GM23338 (cell line): Measurements from ENCODE around the gene OMP. TPM values are rescaled to one million over a fixed set of nuclear protein-coding genes. Genes with fewer than 3 reads are reported as not detected.

Source experiments
- ATAC-seq: fragments of 200-7000 bp; cut with Tn5 transposase; 3 replicates; pipeline ENCODE4 v1.9.1; 2020
- DNase-seq: peaks from one replicate; pipeline ENCODE4 v3.0.0-alpha.2; 2015; ENCODE audit warnings: low spot score
- H2AFZ ChIP-seq: fragments of 200-600 bp; sonication (generic); 2 replicates; pipeline ENCODE4 v1.8.0; 2016; ENCODE audit warnings: antibody characterized with exemption, mild to moderate bottlenecking, moderate library complexity
- H3F3A ChIP-seq: fragments of 200-600 bp; sonication (generic); replicated peaks from 2 replicates; pipeline ENCODE4 v1.8.0; 2017; ENCODE audit warnings: antibody characterized with exemption, mixed run types, low read depth
- H3K27ac ChIP-seq: fragments of 200-600 bp; sonication (generic); 2 replicates; pipeline ENCODE4 v1.6.1; 2016; ENCODE audit warnings: low read depth
- H3K27me3 ChIP-seq: fragments of 200-600 bp; sonication (generic); 2 replicates; pipeline ENCODE4 v1.8.0; 2016; ENCODE audit warnings: mild to moderate bottlenecking, mixed run types, moderate library complexity; ENCODE audit not compliant: insufficient read depth
- H3K36me3 ChIP-seq: fragments of 200-600 bp; sonication (generic); 2 replicates; pipeline ENCODE4 v1.8.0; 2016; ENCODE audit warnings: mild to moderate bottlenecking; ENCODE audit not compliant: insufficient read depth
- H3K4me1 ChIP-seq: fragments of 200-600 bp; sonication (generic); 2 replicates; pipeline ENCODE4 v1.8.0; 2016; ENCODE audit warnings: mild to moderate bottlenecking, moderate library complexity; ENCODE audit not compliant: insufficient read depth
- H3K4me2 ChIP-seq: fragments of 200-600 bp; sonication (generic); 2 replicates; pipeline ENCODE4 v1.7.1; 2017; ENCODE audit warnings: mixed run types
- H3K4me3 ChIP-seq: fragments of 200-600 bp; sonication (generic); 2 replicates; pipeline ENCODE4 v1.6.1; 2016; ENCODE audit warnings: mixed run types
- H3K79me2 ChIP-seq: fragments of 200-600 bp; sonication (generic); replicated peaks from 2 replicates; pipeline ENCODE4 v1.8.0; 2017; ENCODE audit warnings: mild to moderate bottlenecking; ENCODE audit not compliant: insufficient read depth
- H3K9me2 ChIP-seq: fragments of 200-600 bp; sonication (generic); 2 replicates; pipeline ENCODE4 v1.8.0; 2017; ENCODE audit not compliant: insufficient read depth
- H4K20me1 ChIP-seq: fragments of 200-600 bp; sonication (generic); replicated peaks from 2 replicates; pipeline ENCODE4 v1.8.0; 2017; ENCODE audit warnings: mild to moderate bottlenecking; ENCODE audit not compliant: insufficient read depth
- H3K27ac Mint-ChIP-seq: 2 replicates; pipeline ENCODE4 v1.8.0; 2020; ENCODE audit warnings: inconsistent platforms, mild to moderate bottlenecking, moderate library complexity, mixed read lengths
- H3K27me3 Mint-ChIP-seq: 3 replicates; pipeline ENCODE4 v1.8.0; 2022; ENCODE audit warnings: low read depth, mild to moderate bottlenecking, moderate library complexity, mixed read lengths, inconsistent platforms; ENCODE audit not compliant: insufficient read depth, poor library complexity
- H3K36me3 Mint-ChIP-seq: 3 replicates; pipeline ENCODE4 v1.8.0; 2021; ENCODE audit warnings: low read depth, mild to moderate bottlenecking, inconsistent platforms, moderate library complexity, mixed read lengths
- H3K4me1 Mint-ChIP-seq: 3 replicates; pipeline ENCODE4 v1.8.0; 2020; ENCODE audit warnings: mild to moderate bottlenecking, inconsistent platforms, mixed read lengths
- H3K4me3 Mint-ChIP-seq: 3 replicates; pipeline ENCODE4 v1.8.0; 2021; ENCODE audit warnings: moderate library complexity, mild to moderate bottlenecking, inconsistent platforms, mixed read lengths
- H3K9me3 Mint-ChIP-seq: 3 replicates; pipeline ENCODE4 v1.8.0; 2020; ENCODE audit warnings: moderate library complexity, mild to moderate bottlenecking, inconsistent platforms, mixed read lengths
- CREB1 ChIP-seq: fragments of 250-450 bp; sonication (Bioruptor Pico); IDR thresholded peaks from 2 replicates; pipeline ENCODE4 v1.5.0; 2020; ENCODE audit warnings: low read depth, mild to moderate bottlenecking, moderate library complexity
- CTCF ChIP-seq, 2 experiments: fragments of 200-600 bp in 1 of 2; sonication (generic) in 1 of 2; conservative IDR thresholded peaks; 2 replicates each; pipeline versions ENCODE4 v1.5.1 to v1.6.1; 2016 to 2017; ENCODE audit warnings: antibody characterized with exemption in 2 of 2, low read depth in 2 of 2, mild to moderate bottlenecking in 2 of 2, moderate library complexity in 1 of 2
- ETS1 ChIP-seq: IDR thresholded peaks from 2 replicates; pipeline ENCODE4 v1.6.1; 2016; ENCODE audit warnings: antibody characterized with exemption
- REST ChIP-seq: IDR thresholded peaks from one replicate; pipeline ENCODE4 v1.6.1; 2018; ENCODE audit warnings: antibody characterized with exemption; ENCODE audit not compliant: unreplicated experiment
- ZNF462 ChIP-seq: fragments of 250-450 bp; sonication (Bioruptor Pico); IDR thresholded peaks from 2 replicates; pipeline ENCODE4 v1.5.0; 2020; ENCODE audit warnings: mild to moderate bottlenecking, moderate library complexity
- polyA plus RNA-seq: library from polyadenylated mRNA; unstranded; fragments of >200 nt; fragmentation: Nextera tagmentation; extraction: Ambion mirVana; gene quantifications from 2 replicates; pipeline ENCODE4 v1.2.1, GENCODE V29; 2016
- total RNA-seq: library from RNA; depleted of rRNA; stranded (reverse); fragments of >200 nt; shearing (Covaris generic); gene quantifications from 2 replicates; pipeline ENCODE4 v1.2.3, GENCODE V29; 2014

OMP gene
- total and polyA plus RNA-seq, 2 experiments from 2014 or later = 1.0 TPM; not detected in 1

GRCh38 chr11:77081381-77081851 is 21.2 kb upstream of the OMP start:
- H3K4me1 ChIP-seq = no peaks in the 10 kb centered on the region
- no peak overlapping the region; the same call in 1 of the 2 replicates for H3K27ac Mint-ChIP-seq
- peaks cover 10% of the 10 kb centered on the region for H3K27me3 Mint-ChIP-seq
- H4K20me1 ChIP-seq = no peaks in the 10 kb centered on the region
- H3F3A ChIP-seq = no peaks in the 10 kb centered on the region
- H3K4me2 ChIP-seq = no peak overlapping the region
- DNase-seq (no peak), ATAC-seq (no peak)
- no peak overlapping the region for H2AFZ ChIP-seq
- peaks cover 5% of the 10 kb centered on the region; the same call in 1 of the 2 replicates for H3K36me3 ChIP-seq
- no peak overlapping the region for H3K27ac ChIP-seq
- peaks cover 6% of the 10 kb centered on the region; the same call in 2 of the 3 replicates for H3K4me1 Mint-ChIP-seq
- no peaks in the 10 kb centered on the region; the same call in 2 of the 3 replicates for H3K9me3 Mint-ChIP-seq
- peaks cover 16% of the 10 kb centered on the region; the same call in 1 of the 2 replicates for H3K79me2 ChIP-seq
- no peak overlapping the region for H3K4me3 ChIP-seq
- H3K27me3 ChIP-seq = no peaks in the 10 kb centered on the region
- no peaks in the 10 kb centered on the region for H3K9me2 ChIP-seq
- H3K4me3 Mint-ChIP-seq = no peak overlapping the region
- TF ChIP-seq ETS1 (no peak), CTCF (conservative IDR thresholded peaks at IDR 0.05; ENCODE audit: low read depth in 2 of 2) (no peak), CREB1 (CRISPR knock-in tag) (no peak), REST (no peak), ZNF462 (CRISPR knock-in tag) (no peak)
- no peaks in the 10 kb centered on the region; the same call in 2 of the 3 replicates for H3K36me3 Mint-ChIP-seq
